GM19455 (cell line): Measurements from ENCODE around the gene PACSIN1.

ENCODE experiments used
- ATAC-seq: cut with Tn5 transposase; IDR thresholded peaks from one replicate; pipeline ENCODE4 v1.9.1; 2021; ENCODE audit not compliant: unreplicated experiment

The PACSIN1 gene

DNA sequence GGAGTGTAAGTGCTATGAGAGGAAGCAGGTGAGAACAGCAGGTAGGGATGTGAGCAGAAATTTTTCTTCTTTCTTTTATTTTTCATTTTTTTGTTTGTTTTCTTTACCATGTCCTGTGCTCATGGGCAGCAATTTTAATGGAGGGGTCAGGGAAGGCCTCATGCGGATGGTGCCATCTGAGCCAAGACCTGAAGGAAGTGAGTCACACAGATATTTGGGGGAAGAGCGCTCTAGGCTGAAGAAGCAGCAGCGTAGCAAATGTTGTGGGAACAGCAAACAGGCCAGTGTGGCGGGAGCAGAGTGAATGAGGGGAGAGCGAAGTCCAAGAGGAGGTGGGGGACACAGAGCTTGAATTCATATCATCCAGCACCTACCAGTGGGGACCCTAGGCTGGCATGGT is 77.5 kb downstream of the PACSIN1 start:
- no peak for ATAC-seq

DNA sequence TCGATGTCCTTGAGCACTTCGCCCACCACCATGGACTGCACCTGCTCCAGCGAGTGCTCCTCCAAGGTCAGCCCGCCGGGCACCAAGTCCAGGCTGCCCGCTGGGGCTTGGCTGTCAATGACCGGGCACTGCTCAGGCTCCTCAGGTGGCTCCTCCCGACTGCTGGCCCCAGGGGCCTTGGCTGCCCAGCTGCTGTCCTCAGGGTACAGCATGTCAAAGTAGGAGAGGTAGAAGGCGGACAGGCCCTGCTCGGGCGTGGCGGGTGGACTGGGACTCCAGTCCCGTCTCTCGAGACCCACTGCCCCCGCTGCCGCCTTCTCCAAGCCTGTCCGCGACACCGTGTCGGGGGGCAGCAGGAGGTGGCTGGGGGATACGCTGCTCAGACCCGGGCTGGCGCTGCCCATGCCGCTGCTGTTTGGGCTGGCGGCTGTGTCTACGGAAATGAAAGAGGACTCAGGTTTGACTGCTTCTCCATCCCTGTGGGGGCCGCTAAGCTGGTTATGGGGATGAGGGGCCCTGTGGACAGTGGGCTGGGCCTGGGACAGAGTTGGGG is 78.3 kb downstream of the PACSIN1 start:
- no peak for ATAC-seq

DNA sequence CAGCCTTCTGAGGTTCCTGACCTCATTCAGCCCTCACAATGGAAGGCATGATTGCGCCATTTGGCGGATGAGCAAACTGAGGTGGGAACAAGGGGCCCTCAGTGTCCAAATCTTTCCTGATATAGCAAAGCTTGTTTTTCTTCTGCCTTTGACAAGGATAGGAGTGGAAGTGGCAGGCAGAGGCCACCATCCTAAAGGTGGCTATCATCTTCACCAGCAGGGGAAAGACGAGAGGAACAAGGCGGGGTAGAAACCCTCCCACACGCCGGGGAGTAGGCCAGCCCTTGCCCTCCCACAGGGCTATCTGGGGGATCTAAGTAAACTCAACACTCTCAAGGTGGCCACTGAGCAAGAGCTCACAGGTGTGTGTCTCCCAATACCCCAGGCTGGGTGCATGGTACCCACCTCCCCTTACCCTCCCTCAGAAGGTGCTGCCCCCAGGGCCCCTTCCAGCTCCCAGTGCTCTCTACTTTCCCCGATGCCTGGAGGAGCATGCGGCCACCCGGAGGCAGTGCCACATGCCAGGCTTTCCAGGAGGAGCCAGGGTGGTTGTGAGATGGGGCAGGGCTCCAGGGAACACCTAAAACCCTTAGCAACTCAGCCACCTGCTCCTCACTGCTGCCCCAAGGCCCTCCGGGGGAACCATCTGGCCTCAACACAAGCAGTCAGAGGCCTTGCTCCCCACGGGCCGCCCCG is 79.0 kb downstream of the PACSIN1 start:
- ATAC-seq: no peak

DNA sequence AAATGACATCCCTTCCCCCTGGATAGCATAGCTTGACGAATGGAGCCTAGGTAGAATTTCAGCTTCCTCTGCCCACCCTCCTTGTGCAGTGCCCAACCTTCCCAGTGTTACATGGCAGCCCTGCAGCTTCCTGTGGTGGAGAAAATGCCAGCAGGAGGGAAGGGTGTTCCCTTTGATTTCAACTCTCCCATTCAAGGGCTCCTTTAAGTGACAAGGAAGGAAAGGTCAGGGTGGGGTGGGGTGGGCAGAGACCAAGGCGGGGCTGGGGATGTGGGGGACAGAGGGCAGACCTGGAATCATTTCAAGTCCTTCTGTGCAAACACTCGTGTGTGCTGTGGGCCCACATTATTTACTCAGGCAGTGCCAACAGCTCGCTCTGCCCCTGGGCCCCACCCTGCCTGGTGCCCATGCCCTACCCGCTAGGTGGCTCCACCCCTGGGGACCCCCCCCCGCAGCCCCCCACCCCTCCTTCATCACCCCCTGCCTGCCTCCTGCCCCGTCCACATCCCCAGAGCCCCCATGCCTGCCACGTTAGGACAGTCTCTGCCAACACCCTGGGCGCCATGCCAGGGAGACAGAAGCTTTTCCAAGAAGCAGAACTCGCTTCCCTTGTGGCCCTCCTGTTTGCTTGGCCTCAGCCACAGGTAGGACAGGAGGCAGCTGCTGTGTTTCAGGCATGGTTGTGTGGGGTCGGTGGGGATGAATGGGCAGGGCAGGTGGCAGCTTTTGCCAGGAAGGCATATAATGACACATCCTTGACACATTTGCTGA is 80.9 kb downstream of the PACSIN1 start:
- no peak for ATAC-seq

DNA sequence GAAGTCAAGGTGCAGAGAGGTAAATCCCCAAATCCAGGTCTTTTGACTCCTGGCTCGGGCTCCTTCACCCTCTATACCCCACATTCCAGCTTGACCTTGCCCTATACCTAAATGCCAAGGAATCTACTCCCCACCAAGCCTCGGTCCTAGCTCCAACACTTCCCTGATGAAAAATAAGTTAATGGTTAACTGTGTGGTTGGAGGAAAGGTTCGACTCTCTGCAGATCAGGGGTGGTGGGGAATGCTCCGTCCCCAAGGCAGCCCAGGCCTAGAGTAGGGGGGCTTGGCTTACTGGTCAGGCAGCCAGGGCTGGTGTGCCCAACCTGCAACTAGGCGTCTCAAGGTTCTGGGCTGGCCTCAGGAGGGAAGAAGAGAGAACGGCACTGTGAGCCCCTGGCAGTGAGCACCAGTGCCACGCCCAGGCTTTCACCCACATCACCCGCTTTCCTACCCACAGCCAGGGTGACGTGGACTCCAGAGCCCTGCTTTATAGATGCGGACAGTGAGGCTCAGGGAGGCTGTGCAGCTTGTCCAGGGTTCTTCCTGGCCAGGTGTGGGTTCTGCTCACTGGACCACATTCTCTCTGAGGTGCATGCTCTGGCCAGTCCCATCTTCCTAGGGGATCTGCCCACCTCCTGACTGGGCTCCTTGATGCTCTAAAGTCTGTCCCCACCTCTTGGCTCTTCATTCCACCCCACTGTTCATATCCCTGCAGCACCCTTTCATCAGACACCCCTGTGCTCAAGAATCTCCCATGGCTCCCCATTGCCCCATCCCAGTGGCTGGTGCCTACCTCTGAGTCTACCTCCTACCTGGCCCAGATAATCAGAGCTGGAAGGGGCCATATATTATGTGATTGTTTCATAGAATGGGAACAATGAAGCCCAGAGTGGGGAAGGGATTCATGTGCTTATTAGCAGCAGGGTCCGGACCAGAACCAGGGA is 82.1 kb downstream of the PACSIN1 start:
- no peak for ATAC-seq

DNA sequence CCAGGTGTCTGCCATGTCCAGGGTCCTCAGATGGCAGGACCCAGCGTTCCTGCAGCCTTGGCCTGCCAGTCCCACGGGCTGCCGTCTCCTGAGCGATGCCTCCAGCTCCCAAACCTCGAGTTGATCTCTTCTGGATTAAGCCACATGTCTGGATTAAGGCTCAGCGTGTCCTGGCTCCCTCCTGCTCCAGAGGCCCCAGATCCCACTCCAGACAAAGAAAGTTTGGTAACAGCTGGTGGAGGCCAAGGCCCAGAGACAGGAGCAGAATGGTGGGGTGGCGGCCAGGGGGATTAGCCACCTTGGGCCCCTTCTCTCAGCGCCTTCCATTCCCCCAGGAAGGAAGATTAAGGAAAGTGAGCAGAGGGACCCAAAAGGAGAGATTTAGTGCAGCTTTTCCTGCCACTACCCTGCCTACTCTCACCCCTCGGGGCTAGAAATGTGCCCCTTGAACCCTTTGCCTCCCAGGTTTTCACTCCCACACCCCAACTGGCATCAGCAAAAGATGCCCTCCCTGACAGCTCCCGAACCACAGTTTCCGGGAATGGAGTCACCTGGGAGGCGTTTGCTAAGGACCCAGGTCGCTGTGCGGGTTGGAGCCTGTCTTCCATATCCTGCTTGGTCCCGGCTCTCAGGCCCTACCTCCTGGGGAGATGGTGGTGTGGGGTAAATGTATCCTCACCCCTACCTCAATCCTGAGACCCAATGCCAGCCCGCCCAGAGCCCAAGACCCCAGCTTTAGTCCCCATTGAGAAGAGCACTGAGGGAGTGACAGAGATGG is 83.3 kb downstream of the PACSIN1 start:
- no peak for ATAC-seq

DNA sequence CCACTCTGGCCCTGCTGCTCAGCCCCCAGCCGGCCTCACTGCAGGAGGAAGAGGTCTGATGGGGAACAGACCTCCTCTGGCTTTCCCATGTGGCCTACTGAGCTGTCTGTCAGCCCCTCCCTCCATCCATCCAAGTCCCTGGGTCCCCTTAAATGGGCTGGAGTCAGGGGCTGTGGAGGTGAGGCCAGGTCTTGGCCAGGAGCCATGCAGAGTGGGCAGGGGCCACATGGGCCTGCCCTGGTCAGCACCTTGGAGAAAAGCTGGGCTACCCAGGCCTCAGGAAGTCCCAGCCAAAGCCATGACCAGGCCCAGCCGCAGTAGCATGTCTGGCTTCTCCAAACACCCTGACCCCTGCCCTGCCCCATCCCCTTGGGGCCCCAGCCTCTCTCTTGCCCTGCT is 83.9 kb downstream of the PACSIN1 start:
- no peak for ATAC-seq

DNA sequence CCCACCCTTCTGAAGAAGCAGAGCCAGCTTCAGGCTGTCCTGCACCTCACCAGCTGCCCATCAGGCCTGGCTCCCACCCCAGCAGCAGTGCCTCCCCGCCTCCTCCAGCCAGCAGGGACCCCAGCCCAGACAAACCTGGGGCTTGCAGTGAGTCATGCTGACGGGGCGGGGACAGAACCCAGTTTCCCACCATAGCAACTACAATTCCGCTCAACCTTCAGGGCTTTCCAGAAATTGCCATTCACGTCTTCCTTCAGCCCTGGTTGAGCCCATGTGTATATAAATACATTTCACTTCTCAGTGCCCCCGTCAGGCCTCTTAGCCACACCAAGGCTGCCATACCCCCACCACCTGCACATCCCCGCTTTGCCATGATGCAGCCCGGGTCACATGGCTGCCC is 85.8 kb downstream of the PACSIN1 start:
- no peak for ATAC-seq

DNA sequence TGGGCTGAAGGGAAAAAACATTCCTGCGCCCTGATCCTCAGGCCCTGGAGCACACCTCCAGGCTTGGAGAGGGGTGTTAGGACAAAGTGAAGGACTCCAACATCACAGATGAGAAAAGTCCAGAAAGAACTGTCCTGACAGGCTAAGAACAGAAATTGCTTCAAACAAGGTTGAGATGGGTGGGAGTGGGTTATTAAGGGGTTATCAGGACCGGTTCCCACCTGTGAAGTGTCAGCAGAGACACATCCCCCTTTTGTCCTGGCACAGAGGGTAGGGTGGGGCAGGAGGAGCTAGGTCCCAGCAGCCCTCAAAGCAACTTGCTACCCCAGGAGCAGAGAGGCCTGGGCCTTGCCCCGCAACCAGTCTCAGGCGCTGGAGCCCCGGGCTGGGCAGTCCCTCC is 86.7 kb downstream of the PACSIN1 start:
- no peak for ATAC-seq

DNA sequence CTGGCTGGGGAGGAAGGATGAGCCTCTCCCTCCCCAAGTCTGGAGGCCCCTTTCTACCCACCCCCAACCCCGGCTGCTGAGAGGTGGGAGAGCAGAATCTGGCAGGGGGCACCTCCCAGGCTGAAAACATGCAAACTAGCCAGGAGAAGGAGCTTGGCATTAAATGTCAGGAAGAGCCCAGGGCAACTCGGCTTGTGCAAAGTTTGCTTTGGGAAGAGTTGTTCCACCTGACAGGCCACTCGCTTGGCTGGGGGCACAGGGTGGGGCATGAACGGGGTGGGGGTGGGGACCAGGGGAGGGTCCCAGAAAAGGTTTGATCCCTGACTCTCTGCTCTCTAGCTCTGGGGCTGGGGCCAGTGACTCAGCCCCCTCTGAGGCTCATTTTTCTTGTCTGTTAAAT is 87.3 kb downstream of the PACSIN1 start:
- ATAC-seq: no peak

DNA sequence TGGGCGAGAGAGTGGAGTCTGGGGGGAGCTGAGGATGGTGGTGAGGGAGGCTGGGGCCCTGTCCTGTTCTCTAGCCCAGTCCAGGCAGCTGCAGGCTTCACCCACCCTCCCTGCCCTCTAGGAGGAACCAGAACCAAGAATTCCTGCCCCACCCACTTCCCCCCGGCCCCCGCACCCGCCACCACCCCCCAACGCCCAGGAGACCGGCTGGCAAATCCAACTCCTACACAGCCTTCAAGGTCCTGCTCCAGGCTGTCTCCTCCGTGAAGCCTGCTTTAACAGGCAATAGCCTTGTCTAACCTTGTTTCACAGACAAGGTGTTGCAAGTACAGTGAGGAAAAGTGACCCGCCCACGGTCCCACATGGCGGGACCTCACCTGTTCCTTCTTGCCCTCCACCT is 87.9 kb downstream of the PACSIN1 start:
- no peak for ATAC-seq

DNA sequence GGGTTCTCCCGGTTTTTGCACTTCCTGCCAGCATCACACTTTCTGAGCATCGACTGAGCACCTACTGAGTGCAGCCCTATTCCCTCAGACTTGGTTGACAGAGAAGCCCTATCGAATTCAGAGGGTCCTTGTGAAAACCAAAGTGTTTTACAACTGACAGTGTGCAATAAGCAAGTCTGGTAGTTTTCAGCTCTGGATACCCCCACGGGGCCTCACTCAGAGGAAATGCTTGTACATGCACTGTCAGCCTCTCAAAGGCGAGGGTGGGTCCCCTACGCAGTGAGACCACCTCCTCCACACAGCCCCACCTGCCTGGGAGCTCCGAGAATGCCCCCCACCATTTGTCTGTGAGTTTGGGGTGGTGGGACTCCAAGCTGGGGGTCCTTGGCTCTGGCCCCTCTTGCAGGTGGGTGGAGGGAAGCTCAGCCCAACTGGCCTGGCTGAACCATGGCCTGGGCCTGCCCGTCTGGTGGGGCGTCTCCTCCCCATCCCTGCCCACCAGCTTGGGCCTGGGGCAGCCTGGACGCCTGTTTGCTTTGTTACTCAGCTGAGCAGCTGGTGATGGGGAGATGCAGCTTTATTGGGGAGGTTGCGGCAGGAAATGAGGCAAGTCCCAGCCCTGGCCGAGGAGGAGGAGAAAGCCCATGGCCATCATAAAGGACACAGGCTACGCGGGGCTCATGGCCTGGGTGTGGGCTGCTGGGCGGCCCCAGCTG is 88.6 kb downstream of the PACSIN1 start:
- no peak for ATAC-seq

DNA sequence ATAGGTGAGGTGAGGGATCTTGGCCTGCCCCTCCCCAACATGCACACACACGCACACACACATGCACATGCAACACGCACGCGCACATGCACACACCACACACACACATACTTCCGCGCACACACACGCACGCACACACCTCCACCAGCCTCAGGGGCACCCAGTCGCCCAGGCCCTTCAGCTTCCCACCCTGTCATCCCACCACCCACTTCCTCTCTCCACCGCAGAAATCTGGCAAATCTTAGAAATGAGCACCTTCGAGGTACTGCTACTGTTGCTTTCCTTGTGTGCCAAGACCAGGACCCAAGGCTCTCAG is 89.1 kb downstream of the PACSIN1 start:
- no peak for ATAC-seq

DNA sequence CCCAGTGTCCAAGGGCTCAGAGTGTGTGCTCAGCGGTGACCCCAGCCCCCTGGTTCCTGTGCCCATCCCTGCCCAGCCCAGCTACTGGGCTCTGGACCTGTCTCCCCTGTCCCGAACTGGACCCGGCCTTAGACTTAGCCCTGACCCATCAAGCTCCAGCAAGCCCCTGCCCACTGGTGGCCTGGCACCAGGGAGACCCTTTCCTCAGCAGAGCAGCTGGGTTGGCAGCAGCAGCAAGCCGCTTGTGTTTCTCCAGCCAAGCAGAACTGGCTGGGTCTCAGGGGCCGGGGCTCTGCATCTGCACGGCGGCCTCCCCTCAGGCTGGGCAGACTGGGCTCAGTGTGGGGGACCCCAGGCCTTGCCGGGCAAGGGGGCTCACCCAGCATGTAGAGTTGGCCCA is 89.5 kb downstream of the PACSIN1 start:
- no peak for ATAC-seq

DNA sequence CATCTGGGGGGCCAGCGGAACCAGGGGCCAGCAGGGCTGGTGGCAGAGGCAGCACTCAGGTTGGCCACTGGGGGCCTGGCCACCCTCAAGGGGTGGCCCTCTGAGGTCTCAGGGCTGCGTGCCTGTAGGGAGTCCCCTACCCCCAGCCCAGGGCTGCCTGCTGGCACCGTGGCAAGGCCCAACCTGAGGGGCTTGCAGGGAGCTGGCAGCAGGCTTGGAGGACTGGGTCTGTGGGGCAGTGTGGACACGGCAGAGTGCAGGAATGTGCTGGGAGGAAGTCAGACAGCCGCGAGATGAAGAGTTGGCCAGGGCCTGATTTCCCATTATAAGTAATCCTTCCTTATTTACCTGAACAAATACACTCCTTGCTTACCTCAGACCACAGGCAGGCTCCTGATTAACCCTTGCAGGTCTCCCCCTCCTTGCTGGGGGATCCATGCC is 90.2 kb downstream of the PACSIN1 start, which contains the start of gene SPDEF:
Gene SPDEF (minus strand): TSS at position 299 of the 441 bp plus-strand sequence. CDS start 11,874 bp downstream, outside the sequence.
- no peak for ATAC-seq

DNA sequence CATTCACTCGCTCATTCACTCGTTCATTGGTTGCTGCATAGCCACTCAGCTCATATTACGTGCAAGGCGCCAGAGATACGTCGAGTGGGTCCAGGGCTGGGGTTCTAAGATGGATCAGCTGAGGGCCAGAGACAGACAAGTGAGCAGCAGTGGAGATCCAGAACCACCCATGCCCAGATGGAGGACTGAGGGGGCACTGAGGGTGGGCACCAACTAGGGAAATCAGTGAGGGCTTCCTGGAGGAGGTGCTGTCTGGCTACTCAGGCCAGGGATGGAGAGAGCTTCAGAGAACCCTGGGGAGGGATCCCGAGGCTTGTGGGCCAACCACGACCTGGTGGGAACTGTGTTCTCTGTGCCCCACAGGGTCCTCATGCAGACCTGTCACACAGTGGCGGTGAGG is 90.6 kb downstream of the PACSIN1 start:
- ATAC-seq: no peak

DNA sequence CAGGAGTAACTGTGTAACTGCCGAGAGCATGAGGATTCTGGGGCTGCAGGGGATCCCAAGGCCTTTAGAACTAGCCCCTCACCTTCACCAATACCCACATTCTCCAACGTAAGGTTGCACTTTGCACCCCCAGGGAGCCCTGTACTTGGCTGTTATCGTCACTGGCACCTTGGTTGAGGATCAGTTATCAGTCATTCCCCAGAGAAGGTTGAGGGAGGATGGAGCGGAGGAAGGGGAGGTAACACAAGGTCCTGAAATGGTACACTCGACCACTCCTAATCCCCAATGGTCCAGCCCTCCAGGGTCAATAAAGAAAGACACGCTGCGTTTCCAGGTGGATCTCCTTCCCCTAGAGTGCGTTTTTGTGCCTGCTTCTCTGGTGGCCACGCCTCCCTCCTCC is 91.4 kb downstream of the PACSIN1 start:
- no peak for ATAC-seq

DNA sequence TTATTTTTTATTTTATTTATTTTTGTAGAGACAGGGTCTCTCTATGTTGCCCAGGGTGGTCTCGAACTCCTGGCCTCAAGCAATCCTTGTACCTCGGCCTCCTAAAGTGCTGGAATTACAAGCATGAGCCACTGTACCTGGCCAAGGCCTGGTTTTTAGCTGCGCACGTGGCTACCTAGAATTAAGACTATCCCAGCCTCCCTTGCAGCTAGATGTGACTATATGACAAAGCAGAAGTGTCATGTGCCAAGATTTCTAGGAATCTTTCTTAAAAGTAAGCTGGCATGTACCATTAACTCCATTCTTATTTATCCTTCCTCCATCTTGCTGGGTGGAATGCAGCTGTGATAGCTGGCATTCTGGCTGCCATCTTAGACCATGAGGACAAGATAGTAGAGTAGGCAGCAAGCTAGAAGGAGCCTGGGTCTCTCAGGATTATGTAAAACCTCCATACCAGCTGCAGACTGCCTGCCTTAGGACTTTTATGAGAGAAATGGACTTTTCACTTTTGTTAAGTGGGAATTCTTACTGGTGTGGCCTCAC is 92.4 kb downstream of the PACSIN1 start:
- no peak for ATAC-seq

DNA sequence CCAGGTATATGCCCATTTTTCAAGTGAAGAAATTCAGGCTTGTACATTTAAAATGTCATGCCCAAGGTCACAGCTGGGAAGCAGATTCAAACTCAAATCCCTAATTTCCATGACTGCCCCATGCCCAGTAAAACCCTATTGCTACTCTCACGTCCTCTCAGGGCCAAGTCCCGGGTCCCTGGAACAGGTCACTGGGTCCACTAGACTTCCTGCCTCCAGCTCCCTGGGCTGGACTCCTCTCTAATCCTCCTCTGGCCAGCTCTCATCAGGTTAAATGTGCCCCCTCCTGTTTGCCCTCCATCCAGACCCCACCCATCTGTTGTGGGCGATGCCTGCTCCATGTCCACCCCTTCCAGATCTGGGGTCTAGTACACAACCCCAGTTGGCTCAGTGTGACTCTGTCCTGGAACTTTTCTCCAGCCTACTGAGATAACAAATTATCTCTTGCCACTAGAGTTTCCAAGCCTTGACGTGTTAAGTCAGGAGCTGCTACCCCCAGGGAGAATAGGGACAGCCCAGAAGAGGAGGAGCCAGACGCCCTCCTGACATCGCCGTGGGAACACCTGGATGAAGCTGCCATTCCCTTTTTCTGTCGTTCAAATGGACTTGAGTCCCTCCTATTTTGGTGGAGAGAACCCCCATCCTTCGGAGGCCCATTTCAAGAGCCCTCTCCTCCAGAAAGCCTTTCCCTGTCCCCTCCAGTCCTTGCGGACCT is 93.9 kb downstream of the PACSIN1 start:
- ATAC-seq: no peak
